Caco-2 (cell line): Measurements from ENCODE around the gene FOXD2. TPM values are rescaled to one million over a fixed set of nuclear protein-coding genes. Genes with fewer than 3 reads are reported as not detected.
"Not testable (repeated sequence)": the region's sequence is repeated elsewhere in the genome, so short reads cannot be mapped to it uniquely, and the experiment has no call there.

Source experiments
- BruUV-seq: library from RNA; stranded (reverse); fragments of 400-500 nt; replicated peaks from 2 replicates; lab custom pipeline; 2021; lab: Mats Ljungman, UMichigan
- CTCF ChIA-PET: fragments of 300-600 bp; sonication (Branson Sonifier 250); formaldehyde crosslinking; loops from one replicate; lab custom pipeline; 2022; ENCODE audit warnings: antibody characterized with exemption; lab: Charles Lee
- POLR2A ChIA-PET: fragments of 300-600 bp; sonication (Branson Sonifier 250); formaldehyde crosslinking; loops from one replicate; lab custom pipeline; 2022; ENCODE audit warnings: antibody characterized with exemption; lab: Charles Lee
- DNase-seq, 2 experiments: peaks; one replicate each; pipeline versions ENCODE4 v3.0.0 to v3.0.0-alpha.2; 2020 to 2022
- H3K27me3 ChIP-seq: replicated peaks from 2 replicates; pipeline ENCODE4 v1.6.0; 2011; ENCODE audit warnings: low read length; ENCODE audit not compliant: control insufficient read depth, insufficient read depth
- H3K36me3 ChIP-seq: 2 replicates; pipeline ENCODE4 v1.5.1; 2011; ENCODE audit warnings: low read length; ENCODE audit not compliant: control insufficient read depth, insufficient read depth
- H3K4me1 ChIP-seq: fragments of 250-450 bp; sonication (Bioruptor Pico); 2 replicates; pipeline ENCODE4 v1.5.1; 2020; ENCODE audit warnings: mild to moderate bottlenecking
- H3K4me3 ChIP-seq: 2 replicates; pipeline ENCODE4 v1.5.1; 2011; ENCODE audit warnings: low read depth, mild to moderate bottlenecking, control low read depth, low read length
- H3K9me3 ChIP-seq: fragments of 250-450 bp; sonication (Bioruptor Pico); 2 replicates; pipeline ENCODE4 v1.5.1; 2020; ENCODE audit warnings: mild to moderate bottlenecking, moderate library complexity
- H3K27ac Mint-ChIP-seq: one replicate; pipeline ENCODE4 v1.8.0; 2022; ENCODE audit warnings: mixed read lengths; ENCODE audit not compliant: unreplicated experiment
- H3K27me3 Mint-ChIP-seq: one replicate; pipeline ENCODE4 v1.8.0; 2022; ENCODE audit warnings: mixed read lengths; ENCODE audit not compliant: insufficient read depth, unreplicated experiment
- H3K36me3 Mint-ChIP-seq: one replicate; pipeline ENCODE4 v1.8.0; 2022; ENCODE audit warnings: mild to moderate bottlenecking, mixed read lengths; ENCODE audit not compliant: insufficient read depth, unreplicated experiment
- H3K4me1 Mint-ChIP-seq: one replicate; pipeline ENCODE4 v1.8.0; 2022; ENCODE audit warnings: low read depth, mixed read lengths; ENCODE audit not compliant: unreplicated experiment
- H3K4me3 Mint-ChIP-seq: one replicate; pipeline ENCODE4 v1.8.0; 2022; ENCODE audit warnings: mild to moderate bottlenecking, moderate library complexity, mixed read lengths; ENCODE audit not compliant: unreplicated experiment
- H3K9me3 Mint-ChIP-seq: one replicate; pipeline ENCODE4 v1.8.0; 2022; ENCODE audit warnings: mixed read lengths; ENCODE audit not compliant: unreplicated experiment
- intact Hi-C: fragments of 100-400 bp; cut with micrococcal nuclease; formaldehyde crosslinking; loops from one replicate; pipeline ENCODE4 v1.10.0; 2022; ENCODE audit not compliant: unreplicated experiment
- total RNA-seq: library from RNA; stranded (reverse); gene quantifications from 2 replicates; pipeline ENCODE4 v1.2.3, GENCODE V29; 2022
- TF ChIP-seq, protein P1 (sequence below), 2 experiments: fragments of 200-600 bp in 1 of 2; IDR thresholded peaks; 1 replicate in 1 of 2; 2 replicates in 1 of 2; pipeline versions ENCODE4 v1.5.1 to v1.8.0; 2011 to 2022; ENCODE audit warnings: antibody characterized with exemption in 1 of 2, control low read depth in 1 of 2, inconsistent platforms in 1 of 2, low read depth in 1 of 2, low read length in 1 of 2, mild to moderate bottlenecking in 1 of 2, moderate library complexity in 1 of 2; ENCODE audit not compliant: insufficient read depth in 1 of 2, severe bottlenecking in 1 of 2, unreplicated experiment in 1 of 2

The FOXD2 gene
- total RNA-seq, 1 experiment from 2014 or later: 4.6 TPM

DNA sequence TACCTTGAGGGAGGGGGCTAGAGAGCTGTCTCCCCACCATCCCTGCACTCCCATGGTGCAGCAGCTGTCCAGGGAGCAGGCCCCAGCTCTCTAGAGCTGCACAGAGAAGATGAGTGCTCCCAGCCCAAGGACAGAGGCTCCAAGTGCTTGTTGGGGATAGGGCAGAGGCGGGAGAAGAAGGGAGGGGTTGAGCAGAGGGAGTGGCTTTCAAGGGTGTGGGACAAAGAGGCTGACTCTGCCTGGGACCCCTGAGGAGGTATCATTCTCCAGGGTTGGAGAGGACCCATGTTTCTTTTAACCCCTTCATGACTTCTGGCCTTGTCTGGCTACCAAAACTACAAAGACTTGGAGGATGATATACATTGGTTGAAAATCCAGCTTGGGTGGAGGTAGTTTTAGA lies 14.6 kb downstream of the FOXD2 start:
- BruUV-seq: no TSS peak
- no peaks in the 10 kb centered on the region for H3K9me3 Mint-ChIP-seq
- no peak overlapping the region for H3K4me3 Mint-ChIP-seq
- H3K36me3 ChIP-seq: no peaks in the 10 kb centered on the region
- no peaks in the 10 kb centered on the region for H3K4me1 ChIP-seq
- H3K27me3 Mint-ChIP-seq: no peaks in the 10 kb centered on the region
- POLR2A ChIA-PET: interaction anchor here (0.5 kb wide), 1 partner anchor 15 kb away, joined by 5 read pairs; the partner anchor contains the start of gene FOXD2
- H3K9me3 ChIP-seq: no peaks in the 10 kb centered on the region
- H3K27ac Mint-ChIP-seq: no peak overlapping the region
- TF ChIP-seq, protein P1, sequence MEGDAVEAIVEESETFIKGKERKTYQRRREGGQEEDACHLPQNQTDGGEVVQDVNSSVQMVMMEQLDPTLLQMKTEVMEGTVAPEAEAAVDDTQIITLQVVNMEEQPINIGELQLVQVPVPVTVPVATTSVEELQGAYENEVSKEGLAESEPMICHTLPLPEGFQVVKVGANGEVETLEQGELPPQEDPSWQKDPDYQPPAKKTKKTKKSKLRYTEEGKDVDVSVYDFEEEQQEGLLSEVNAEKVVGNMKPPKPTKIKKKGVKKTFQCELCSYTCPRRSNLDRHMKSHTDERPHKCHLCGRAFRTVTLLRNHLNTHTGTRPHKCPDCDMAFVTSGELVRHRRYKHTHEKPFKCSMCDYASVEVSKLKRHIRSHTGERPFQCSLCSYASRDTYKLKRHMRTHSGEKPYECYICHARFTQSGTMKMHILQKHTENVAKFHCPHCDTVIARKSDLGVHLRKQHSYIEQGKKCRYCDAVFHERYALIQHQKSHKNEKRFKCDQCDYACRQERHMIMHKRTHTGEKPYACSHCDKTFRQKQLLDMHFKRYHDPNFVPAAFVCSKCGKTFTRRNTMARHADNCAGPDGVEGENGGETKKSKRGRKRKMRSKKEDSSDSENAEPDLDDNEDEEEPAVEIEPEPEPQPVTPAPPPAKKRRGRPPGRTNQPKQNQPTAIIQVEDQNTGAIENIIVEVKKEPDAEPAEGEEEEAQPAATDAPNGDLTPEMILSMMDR (IDR thresholded peaks at IDR 0.05; ENCODE audit: insufficient read depth in 1 of 2, low read depth in 1 of 2, low read length in 1 of 2, severe bottlenecking in 1 of 2, unreplicated experiment in 1 of 2): no peak
- intact Hi-C loops: no loop called here
- CTCF ChIA-PET: interaction anchor here (0.6 kb wide), 2 partner anchors 19 to 44 kb away, joined by 3 to 5 read pairs; no protein-coding TSS in a partner anchor
- no peaks in the 10 kb centered on the region for H3K36me3 Mint-ChIP-seq
- H3K27me3 ChIP-seq: no peaks in the 10 kb centered on the region
- DNase-seq: no peak
- H3K4me1 Mint-ChIP-seq: no peaks in the 10 kb centered on the region
- H3K4me3 ChIP-seq: no peak overlapping the region

DNA sequence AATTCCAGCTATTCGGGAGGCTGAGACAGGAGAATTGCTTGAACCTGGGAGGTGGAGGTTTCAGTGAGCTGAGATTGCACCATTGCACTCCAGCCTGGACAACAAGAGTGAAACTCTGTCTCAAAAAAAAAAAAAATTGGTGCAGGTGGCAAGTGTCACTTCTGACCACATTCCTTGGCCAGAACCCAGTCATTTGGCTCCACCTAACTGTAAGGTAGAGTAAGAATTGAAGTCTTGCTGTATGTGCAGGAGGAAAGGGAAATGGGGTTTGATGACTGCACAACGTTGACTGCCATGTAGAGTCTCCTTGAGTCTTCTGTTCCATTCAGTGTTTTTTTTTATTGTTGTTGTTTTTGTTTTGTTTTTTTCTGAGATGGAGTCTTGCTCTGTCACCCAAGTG lies 16.1 kb downstream of the FOXD2 start:
- CTCF ChIA-PET: interaction anchor here (0.7 kb wide), 1 partner anchor 24 kb away, joined by 3 read pairs; no protein-coding TSS in a partner anchor
- H3K36me3 Mint-ChIP-seq, POLR2A ChIA-PET, H3K27ac Mint-ChIP-seq, BruUV-seq, H3K27me3 ChIP-seq, H3K4me1 Mint-ChIP-seq, H3K4me1 ChIP-seq, H3K4me3 Mint-ChIP-seq, H3K9me3 ChIP-seq, H3K4me3 ChIP-seq, H3K36me3 ChIP-seq, H3K9me3 Mint-ChIP-seq, intact Hi-C loops, H3K27me3 Mint-ChIP-seq: not testable (repeated sequence)
- peak in 1 of 2 experiments; percentile 18 for DNase-seq

- no peak for DNase-seq
- ChIA-PET CTCF (no interaction called here), POLR2A (no interaction called here)
- Mint-ChIP-seq H3K4me3 (no peak overlapping the region), H3K27me3 (no peaks in the 10 kb centered on the region), H3K9me3 (no peaks in the 10 kb centered on the region), H3K27ac (no peak overlapping the region), H3K4me1 (peaks cover 11% of the 10 kb centered on the region), H3K36me3 (no peaks in the 10 kb centered on the region)
- H3K4me3 ChIP-seq: no peak overlapping the region
- no peaks in the 10 kb centered on the region for H3K36me3 ChIP-seq
- BruUV-seq: no TSS peak
- no peaks in the 10 kb centered on the region for H3K27me3 ChIP-seq
- H3K9me3 ChIP-seq: no peaks in the 10 kb centered on the region
- intact Hi-C loops: no loop called here
- TF ChIP-seq, protein P1 (IDR thresholded peaks at IDR 0.05; ENCODE audit: insufficient read depth in 1 of 2, low read depth in 1 of 2, low read length in 1 of 2, severe bottlenecking in 1 of 2, unreplicated experiment in 1 of 2): no peak
- no peaks in the 10 kb centered on the region for H3K4me1 ChIP-seq
Measured at GRCh38 chr1:47456250-47456649, 18.4 kb downstream of the FOXD2 start.

DNA sequence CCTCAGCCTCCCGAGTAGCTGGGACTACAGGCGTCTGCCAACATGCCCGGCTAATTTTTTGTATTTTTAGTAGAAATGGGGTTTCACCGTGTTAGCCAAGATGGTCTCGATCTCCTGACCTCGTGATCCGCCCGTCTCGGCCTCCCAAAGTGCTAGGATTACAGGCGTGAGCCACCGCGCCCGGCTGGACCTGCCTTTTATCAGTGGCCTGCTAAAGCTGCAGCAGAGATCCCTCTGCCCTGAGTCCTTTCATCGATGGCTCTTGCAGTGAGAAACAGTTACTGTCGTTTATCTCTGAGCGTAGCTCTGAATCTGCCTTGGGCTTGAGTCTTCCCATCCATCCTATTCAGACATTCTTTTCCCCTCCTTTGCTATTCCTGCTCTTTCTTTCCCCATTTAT lies 19.7 kb downstream of the FOXD2 start:
- H3K27me3 ChIP-seq, H3K4me1 ChIP-seq, intact Hi-C loops, BruUV-seq, H3K4me3 ChIP-seq, DNase-seq, POLR2A ChIA-PET, H3K9me3 Mint-ChIP-seq, H3K4me3 Mint-ChIP-seq, H3K27ac Mint-ChIP-seq, H3K36me3 Mint-ChIP-seq, H3K9me3 ChIP-seq, CTCF ChIA-PET, H3K36me3 ChIP-seq, H3K27me3 Mint-ChIP-seq: not testable (repeated sequence)
- peaks cover 11% of the 10 kb centered on the region for H3K4me1 Mint-ChIP-seq
